ENCODE results near the gene GRB14. TPM values are rescaled to one million over a fixed set of nuclear protein-coding genes. Genes with fewer than 3 reads are reported as not detected.
A peak's percentile ranks its signal among the peaks of the same experiment; 100 is the strongest.

The GRB14 gene
- total RNA-seq, 1 donor from 2014 or later: 1.1 TPM

- H3K27me3 Mint-ChIP-seq (ENCODE audit: low read depth): no peaks in the 10 kb centered on the region
- H3K27ac Mint-ChIP-seq (ENCODE audit: unreplicated experiment): no peak overlapping the region
- H3K9me3 Mint-ChIP-seq (ENCODE audit: low read depth): no peaks in the 10 kb centered on the region
- no peaks in the 10 kb centered on the region for H3K36me3 Mint-ChIP-seq (ENCODE audit: low read depth)
- no peak for TF ChIP-seq CTCF (IDR thresholded peaks at IDR 0.05)
- no peak overlapping the region for H3K4me3 Mint-ChIP-seq (ENCODE audit: unreplicated experiment)
- no peak for DNase-seq (ENCODE audit: low spot score)
- H3K4me1 Mint-ChIP-seq (ENCODE audit: low read depth): peaks cover 13% of the 10 kb centered on the region
Observed at GRCh38 chr2:164600763-164601162, 20.5 kb downstream of the GRB14 start.

GRCh38 chr2:164599954-164600589 is 21.2 kb downstream of the GRB14 start:
- Mint-ChIP-seq H3K27ac (ENCODE audit: unreplicated experiment) (no peak overlapping the region), H3K4me3 (ENCODE audit: unreplicated experiment) (no peak overlapping the region), H3K9me3 (ENCODE audit: low read depth) (no peaks in the 10 kb centered on the region), H3K36me3 (ENCODE audit: low read depth) (no peaks in the 10 kb centered on the region), H3K27me3 (ENCODE audit: low read depth) (no peaks in the 10 kb centered on the region), H3K4me1 (ENCODE audit: low read depth) (peaks cover 6% of the 10 kb centered on the region)
- peak; percentile 99 for TF ChIP-seq CTCF (IDR thresholded peaks at IDR 0.05)
- no peak for DNase-seq (ENCODE audit: low spot score)

GRCh38 chr2:164597983-164598382 is 23.3 kb downstream of the GRB14 start:
- TF ChIP-seq CTCF (IDR thresholded peaks at IDR 0.05): no peak
- no peak overlapping the region for H3K4me3 Mint-ChIP-seq (ENCODE audit: unreplicated experiment)
- no peak overlapping the region for H3K27ac Mint-ChIP-seq (ENCODE audit: unreplicated experiment)
- no peaks in the 10 kb centered on the region for H3K27me3 Mint-ChIP-seq (ENCODE audit: low read depth)
- no peaks in the 10 kb centered on the region for H3K9me3 Mint-ChIP-seq (ENCODE audit: low read depth)
- H3K36me3 Mint-ChIP-seq (ENCODE audit: low read depth): no peaks in the 10 kb centered on the region
- peaks cover 5% of the 10 kb centered on the region for H3K4me1 Mint-ChIP-seq (ENCODE audit: low read depth)
- no peak for DNase-seq (ENCODE audit: low spot score)

- Mint-ChIP-seq H3K9me3 (ENCODE audit: low read depth) (no peaks in the 10 kb centered on the region), H3K4me3 (ENCODE audit: unreplicated experiment) (no peak overlapping the region), H3K36me3 (ENCODE audit: low read depth) (no peaks in the 10 kb centered on the region), H3K4me1 (ENCODE audit: low read depth) (peaks cover 5% of the 10 kb centered on the region), H3K27ac (ENCODE audit: unreplicated experiment) (no peak overlapping the region), H3K27me3 (ENCODE audit: low read depth) (no peaks in the 10 kb centered on the region)
- TF ChIP-seq CTCF (IDR thresholded peaks at IDR 0.05): no peak
- no peak for DNase-seq (ENCODE audit: low spot score)
Observed at GRCh38 chr2:164595031-164595430, 26.3 kb downstream of the GRB14 start.

- no peak for TF ChIP-seq CTCF (IDR thresholded peaks at IDR 0.05)
- no peak overlapping the region for H3K27ac Mint-ChIP-seq (ENCODE audit: unreplicated experiment)
- no peak for DNase-seq (ENCODE audit: low spot score)
- no peaks in the 10 kb centered on the region for H3K36me3 Mint-ChIP-seq (ENCODE audit: low read depth)
- no peak overlapping the region for H3K4me3 Mint-ChIP-seq (ENCODE audit: unreplicated experiment)
- H3K9me3 Mint-ChIP-seq (ENCODE audit: low read depth): no peaks in the 10 kb centered on the region
- H3K27me3 Mint-ChIP-seq (ENCODE audit: low read depth): no peaks in the 10 kb centered on the region
- H3K4me1 Mint-ChIP-seq (ENCODE audit: low read depth): peaks cover 5% of the 10 kb centered on the region
Observed at GRCh38 chr2:164593959-164594358, 27.3 kb downstream of the GRB14 start.

All from chondrocyte (in vitro differentiated cells).